ENCODE measurements around the gene KLHL25. TPM values are rescaled to one million over a fixed set of nuclear protein-coding genes. Genes with fewer than 3 reads are reported as not detected.
A peak's percentile ranks its signal among the peaks of the same experiment; 100 is the strongest.

KLHL25 gene
- total RNA-seq, 1 donor from 2014 or later = 3.8 TPM

DNA sequence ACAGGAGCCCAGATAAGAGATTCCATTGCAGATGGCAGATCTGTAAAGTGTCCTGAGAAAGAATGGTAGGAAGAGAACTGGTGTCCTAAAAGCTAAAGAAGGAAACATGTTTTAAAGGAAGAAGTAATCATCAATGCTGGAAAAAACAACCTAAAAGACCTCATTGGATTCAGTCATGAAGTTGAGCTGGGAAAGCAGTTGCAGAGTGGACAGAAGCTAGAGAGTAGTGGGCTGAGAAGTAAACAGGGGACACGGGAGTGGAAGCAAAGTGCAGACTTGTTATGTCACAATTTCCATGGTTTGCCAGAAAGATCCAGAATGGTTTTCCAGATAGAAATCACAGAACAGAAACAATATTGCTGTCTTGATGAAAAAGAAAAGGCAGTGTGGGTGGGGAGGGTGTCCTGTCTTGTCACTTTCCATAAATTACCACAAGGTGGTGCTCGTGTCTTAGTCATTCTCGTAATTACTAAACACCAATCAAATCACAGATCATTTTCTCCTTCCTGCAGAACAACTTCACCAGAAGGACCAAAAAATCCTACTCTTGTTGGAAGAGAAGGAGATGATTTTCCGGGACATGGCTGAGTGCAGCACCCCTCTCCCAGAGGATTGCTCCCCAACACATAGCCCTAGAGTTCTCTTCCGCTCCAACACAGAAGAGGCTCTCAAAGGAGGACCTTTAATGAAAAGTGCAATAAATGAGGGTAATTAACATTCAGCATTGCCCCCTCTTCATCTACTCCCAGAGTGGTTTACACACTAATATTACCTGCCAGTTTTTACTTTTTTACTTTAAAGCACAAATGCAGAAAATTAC is 64.5 kb downstream of the KLHL25 start:
- intact Hi-C loops (cut with micrococcal nuclease) = loop anchor here (5.0 kb wide), 1 partner anchor 102 kb away; no protein-coding TSS in a partner anchor
- peak; percentile 58 for ATAC-seq
- no peak for DNase-seq

DNA sequence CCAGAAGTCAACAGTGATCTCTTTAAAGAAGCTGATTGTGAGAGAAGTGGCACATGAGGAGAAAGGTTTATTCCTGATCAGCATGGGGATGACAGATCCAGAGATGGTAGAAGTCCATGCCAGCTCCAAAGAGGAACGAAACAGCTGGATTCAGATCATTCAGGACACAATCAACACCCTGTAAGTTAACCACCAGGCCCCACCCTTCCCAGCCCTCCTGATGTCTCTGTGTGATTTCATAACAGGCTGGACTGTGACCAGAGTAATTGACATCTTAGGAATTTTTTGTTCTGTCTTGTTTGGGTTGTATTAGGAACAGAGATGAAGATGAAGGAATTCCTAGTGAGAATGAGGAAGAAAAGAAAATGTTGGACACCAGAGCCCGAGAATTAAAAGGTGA is 67.7 kb downstream of the KLHL25 start:
- ATAC-seq (peak; percentile 27), DNase-seq (no peak)
- intact Hi-C loops (cut with micrococcal nuclease) = loop anchor here (10.0 kb wide), 1 partner anchor 232 kb away; no protein-coding TSS in a partner anchor

DNA sequence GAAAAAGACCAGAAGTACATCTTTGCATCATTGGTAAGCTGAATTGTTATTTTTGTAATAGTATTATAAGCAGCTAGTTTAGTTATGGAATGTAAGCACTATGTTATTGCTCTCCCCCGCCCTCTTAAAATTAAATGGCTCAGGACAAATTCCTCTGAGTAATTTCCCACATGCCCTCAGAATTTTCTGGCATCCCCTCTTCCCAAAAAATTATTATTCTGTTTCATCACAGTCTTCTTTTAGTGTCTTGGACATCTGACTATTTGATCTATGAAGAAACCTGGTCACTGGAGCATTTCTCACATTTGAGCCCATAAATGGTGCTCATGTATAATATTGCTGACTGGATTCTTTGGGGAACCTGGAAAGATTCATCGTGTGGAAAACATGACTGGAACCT is 68.3 kb downstream of the KLHL25 start:
- DNase-seq (no peak), ATAC-seq (no peak)
- intact Hi-C loops (cut with micrococcal nuclease) = loop anchor here (10.0 kb wide), 1 partner anchor 232 kb away; no protein-coding TSS in a partner anchor

DNA sequence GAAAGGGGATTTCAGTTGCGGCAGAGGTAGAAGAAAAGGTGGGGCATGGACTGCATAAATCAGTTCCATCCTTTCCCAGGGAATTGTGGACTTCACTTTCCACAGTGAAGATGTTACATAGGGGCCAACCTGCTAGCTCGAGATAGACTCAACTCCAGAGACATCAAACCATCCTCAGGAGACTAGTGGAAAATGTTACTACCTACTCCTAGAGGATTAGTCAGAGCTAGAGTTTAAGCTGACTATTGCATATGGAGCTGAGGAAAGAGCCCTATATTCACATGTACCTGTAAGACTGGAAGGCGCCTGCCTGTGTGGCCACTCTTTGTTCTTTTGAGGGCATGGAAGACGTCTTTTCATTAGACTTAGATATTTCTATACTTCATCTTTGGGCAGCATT is 69.2 kb downstream of the KLHL25 start:
- no peak for DNase-seq
- ATAC-seq = no peak
- intact Hi-C loops (cut with micrococcal nuclease) = loop anchor here (10.0 kb wide), 1 partner anchor 231 kb away; no protein-coding TSS in a partner anchor

DNA sequence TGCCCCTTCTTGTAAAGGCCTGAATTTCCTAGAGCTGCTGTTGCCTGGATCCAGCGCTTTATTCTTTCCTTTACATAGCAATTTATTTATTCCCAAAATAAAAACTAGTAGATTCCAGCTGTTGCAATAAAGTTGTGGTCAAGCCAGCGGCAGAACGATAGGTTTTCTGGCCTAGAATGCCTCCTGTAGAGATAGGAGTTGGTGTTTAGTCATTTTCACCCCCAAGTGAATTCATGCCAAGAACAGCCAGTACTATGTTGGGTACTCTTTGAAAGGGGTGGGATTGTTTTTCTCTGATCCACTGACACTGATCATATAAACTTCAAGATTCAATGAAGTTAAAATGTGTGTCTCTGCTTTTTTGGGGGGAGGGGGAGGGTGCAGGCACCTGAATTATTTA is 69.7 kb downstream of the KLHL25 start:
- peak; percentile 64 for ATAC-seq
- intact Hi-C loops (cut with micrococcal nuclease) = loop anchor here (10.0 kb wide), 1 partner anchor 230 kb away; no protein-coding TSS in a partner anchor
- DNase-seq = no peak

DNA sequence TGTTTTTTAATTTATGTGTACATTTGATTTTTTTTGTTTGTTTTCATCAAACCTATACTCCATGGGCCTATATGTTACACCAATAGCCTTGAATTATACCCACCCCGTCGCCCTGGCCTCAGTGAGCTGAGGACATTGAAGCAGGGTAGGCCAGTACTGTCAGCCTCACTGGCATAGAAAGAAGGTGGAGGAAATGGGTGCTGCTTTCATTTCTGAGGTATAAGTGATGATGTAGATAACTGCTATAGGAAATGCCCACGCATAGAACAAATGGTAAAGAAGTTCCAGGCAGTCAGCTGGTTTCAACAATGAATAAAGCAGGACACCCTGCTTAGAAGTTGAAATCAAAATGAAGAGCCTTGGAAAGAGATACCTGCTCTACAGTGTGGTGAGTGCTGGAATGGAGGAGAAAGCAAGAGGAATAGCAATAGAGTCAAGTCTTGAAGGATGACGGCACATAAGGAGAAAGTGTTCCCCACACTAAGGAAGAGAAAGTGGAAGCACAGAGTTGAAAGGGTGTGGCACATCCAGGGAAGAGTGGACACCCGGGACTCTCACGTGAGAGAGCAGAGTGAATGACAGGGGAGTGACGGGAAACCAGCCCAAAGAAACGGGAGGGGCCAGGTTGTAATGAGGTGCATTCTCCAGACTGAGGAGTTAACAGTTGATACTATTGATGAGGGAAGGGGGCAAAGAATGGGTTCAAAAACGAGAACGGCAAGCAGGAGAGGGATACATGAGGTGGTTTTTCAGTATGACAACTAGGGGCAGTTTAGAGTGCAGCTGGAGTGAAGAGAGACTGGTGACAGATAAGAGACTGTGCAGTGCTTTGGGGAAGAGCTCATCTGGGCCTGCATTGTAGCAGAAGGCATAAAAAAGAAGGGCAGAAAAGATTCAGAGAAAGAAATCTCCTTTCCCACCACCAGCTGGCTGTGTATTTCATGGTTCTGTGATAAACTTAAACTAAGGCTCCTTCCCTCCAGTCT is 70.5 kb downstream of the KLHL25 start:
- ATAC-seq = peak; percentile 52
- no peak for DNase-seq
- intact Hi-C loops (cut with micrococcal nuclease) = loop anchor here (10.0 kb wide), 1 partner anchor 229 kb away; no protein-coding TSS in a partner anchor

DNA sequence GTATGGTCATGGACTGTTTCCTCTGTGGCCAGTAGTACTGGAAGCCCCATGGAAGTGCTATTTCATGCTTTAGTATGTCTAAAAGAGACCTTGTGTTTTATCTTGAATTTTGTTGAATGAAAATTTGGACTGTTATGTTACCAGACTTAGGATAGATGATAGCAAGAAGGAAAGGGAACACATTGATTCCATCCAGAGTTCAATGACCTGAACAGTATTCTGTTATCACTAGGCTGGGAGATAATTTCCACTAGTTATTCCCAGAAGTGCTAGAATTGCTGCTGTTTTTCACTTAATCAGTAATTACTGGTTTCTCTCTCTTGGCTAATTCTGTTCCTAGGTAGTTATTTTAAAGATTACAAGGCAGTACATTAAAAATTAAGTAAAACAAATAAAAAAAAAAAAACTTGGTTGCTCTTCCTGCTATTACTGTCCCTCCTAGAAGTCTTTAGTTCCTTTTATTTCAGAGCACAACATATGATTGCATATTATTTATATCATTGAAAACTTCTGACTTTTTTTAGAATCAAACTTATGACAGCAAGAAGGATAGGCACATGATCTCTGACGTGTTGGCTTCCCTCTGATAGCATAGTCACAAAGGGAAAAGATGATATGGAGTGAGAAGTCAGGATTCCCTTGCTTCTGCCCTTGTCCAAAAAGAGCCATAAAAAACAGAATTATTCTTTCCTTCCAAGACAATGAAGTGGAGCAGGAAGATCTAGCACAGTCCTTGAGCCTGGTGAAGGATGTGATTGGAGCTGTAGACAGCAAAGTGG is 72.2 kb downstream of the KLHL25 start:
- DNase-seq (no peak), ATAC-seq (peak; percentile 23)
- intact Hi-C loops (cut with micrococcal nuclease) = loop anchor here (10.0 kb wide), 1 partner anchor 228 kb away; no protein-coding TSS in a partner anchor

DNA sequence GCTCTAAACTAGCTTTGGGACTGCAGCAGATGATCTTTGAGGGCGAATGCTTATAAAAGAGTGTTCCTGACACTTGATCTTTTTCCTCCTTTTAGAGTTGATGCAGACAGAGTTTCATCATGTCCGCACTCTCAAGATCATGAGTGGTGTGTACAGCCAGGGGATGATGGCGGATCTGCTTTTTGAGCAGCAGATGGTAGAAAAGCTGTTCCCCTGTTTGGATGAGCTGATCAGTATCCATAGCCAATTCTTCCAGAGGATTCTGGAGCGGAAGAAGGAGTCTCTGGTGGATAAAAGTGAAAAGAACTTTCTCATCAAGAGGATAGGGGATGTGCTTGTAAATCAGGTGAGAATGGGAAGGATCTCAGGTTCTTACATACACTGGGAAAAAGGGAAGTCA is 75.7 kb downstream of the KLHL25 start:
- intact Hi-C loops (cut with micrococcal nuclease) = no loop called here
- no peak for DNase-seq
- ATAC-seq = no peak

DNA sequence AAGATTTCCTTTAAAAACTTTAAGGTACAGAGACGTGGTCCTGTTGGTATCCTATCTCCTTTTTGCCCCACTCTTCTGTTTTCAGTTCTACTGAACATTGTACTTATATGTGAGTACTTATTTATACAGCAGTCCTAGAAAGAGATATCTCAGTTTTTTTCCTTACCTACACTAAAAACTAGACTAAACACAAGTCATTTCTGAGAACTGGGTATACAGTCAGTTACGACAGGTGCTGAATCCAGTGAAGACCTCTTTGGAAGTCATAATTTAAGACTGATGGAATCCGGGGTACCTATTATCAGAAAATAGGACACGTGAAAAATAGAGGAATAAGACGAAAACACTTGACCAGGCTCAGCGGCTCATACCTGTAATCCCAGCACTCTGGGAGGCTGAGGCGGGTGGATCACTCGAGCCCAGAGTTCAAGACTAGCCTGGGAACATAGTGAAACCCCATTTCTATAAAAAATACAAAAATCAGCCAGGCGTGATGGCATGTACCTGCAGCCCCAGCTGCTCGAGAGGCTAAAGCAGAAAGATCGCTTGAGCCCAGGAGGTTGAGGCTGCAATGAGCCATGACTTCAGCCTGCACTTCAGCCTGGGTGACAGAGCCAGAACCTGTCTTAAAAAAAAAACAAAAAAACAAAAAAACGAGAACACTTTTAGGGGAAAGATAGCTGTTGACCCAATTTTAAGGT is 76.3 kb downstream of the KLHL25 start:
- intact Hi-C loops (cut with micrococcal nuclease) = no loop called here
- DNase-seq (no peak), ATAC-seq (no peak)

DNA sequence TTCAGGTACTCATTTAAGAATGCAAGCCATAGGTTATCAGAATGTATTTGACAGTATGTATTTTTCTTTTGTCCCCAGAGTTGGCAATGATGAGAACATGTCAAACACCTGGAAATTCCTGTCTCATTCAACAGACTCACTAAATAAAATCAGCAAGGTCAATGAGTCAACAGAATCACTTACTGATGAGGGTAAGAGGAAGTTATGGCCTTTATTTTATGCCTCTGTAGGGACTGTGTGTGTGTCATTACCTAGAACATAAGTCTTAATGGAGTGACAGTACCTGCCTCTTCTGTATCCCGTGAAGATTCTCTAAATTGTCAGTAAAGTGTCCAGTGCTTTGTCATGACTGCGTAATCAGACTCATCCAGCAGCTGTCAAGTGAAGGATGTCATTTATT is 77.5 kb downstream of the KLHL25 start:
- DNase-seq = no peak
- intact Hi-C loops (cut with micrococcal nuclease) = no loop called here
- ATAC-seq = no peak

DNA sequence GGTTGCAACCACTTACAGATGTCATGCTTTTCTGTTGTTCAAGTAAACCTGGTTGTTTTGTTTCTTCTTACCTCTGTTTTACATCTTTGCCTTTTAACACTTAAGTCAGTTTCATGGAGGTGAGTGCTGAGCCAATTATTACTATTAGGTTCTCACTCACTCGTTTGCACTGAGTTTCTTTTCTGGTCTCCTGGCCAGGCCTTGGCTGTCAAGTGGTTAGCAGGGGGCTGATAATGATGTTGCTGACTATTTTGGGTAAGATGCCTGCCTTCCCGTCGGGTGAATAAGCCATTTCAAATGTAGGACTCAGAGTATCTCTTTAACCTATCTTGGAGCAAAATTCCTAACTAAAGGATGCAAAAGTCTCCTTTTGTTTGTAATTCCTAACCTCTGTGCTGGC is 78.5 kb downstream of the KLHL25 start:
- DNase-seq = no peak
- intact Hi-C loops (cut with micrococcal nuclease) = no loop called here
- peak; percentile 81 for ATAC-seq

DNA sequence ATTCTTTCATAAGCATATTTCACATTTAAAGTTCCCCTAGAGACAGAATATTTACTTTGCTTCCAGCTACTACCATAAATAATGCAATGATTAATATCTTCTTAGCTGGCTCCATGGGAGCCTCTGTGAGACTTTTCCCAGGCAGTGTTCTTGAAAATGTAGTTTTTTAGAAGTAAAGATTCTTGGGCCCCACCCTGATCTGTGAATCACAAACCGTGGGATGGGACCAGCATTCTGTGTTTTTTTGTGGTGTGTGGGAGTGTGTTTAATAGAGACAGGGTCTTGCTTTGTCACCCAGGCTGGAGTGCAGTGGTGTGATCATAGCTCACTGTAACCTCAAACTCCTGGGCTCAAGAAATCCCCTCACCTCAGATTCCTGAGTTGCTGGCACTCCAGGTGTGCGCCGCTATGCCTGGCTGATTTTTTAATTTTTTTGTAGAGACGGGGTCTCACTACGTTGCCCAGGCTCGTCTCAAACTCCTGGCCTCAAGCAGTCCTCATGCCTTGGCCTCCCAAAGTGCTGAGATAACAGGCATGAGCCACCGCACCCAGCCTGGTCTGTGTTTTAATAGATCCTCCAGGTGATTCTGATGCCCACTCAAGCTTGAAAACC is 83.0 kb downstream of the KLHL25 start:
- no peak for ATAC-seq
- DNase-seq = no peak
- intact Hi-C loops (cut with micrococcal nuclease) = no loop called here

DNA sequence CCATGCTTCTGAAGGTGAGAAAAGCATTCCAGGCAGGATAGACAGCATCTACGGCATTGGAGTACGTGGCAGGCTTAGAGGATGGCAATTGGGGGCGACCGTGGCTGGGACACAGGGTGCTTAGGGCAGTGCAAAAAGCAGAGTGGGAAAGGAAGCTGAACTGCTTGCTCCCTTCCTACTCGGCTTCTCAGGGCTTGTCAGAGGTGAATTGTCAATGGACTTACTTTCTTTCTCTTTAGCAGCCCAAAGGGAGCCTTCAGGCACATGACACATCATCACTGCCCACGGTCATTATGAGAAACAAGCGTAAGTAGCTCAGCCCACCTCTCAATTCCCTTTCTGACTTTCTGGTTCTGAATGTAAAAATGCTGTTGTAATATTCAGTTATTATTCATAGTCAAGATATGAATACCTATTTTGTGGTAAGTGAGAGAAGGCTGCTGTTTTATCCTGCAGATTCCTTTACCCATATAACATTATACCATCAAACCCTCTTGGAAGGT is 84.3 kb downstream of the KLHL25 start:
- ATAC-seq (no peak), DNase-seq (no peak)
- intact Hi-C loops (cut with micrococcal nuclease) = no loop called here

Small RNA genes lying within 50 kb of the gene (microRNA-seq; reads per million reads assigned to microRNA genes)
- not detected for gene MIR1276 (ENCODE audit: borderline number of aligned reads)
- not detected for gene MIR548AP (ENCODE audit: borderline number of aligned reads)

Measured in left ventricle myocardium superior (tissue), 1 donor.